Neuronal stem cell (in vitro differentiated cells): ENCODE data around the gene DHRS9.

Experiments
- DNase-seq: peaks from one replicate; pipeline ENCODE4 v3.0.0-alpha.2; 2013; ENCODE audit warnings: low spot score
- H2AFZ ChIP-seq: one replicate; pipeline ENCODE4 v1.6.1; 2013; ENCODE audit warnings: mild to moderate bottlenecking, low read length, inconsistent platforms
- H2AK5ac ChIP-seq: 2 replicates; pipeline ENCODE4 v1.6.1; 2013; ENCODE audit warnings: low read depth, mild to moderate bottlenecking, inconsistent platforms, low read length, moderate library complexity, mixed read lengths
- H2BK120ac ChIP-seq: 2 replicates; pipeline ENCODE4 v1.6.1; 2013; ENCODE audit warnings: low read depth, mild to moderate bottlenecking, inconsistent platforms, low read length, moderate library complexity, mixed read lengths
- H2BK12ac ChIP-seq: one replicate; pipeline ENCODE4 v1.6.1; 2013; ENCODE audit warnings: low read length, inconsistent platforms
- H2BK15ac ChIP-seq: 2 replicates; pipeline ENCODE4 v1.6.1; 2013; ENCODE audit warnings: mild to moderate bottlenecking, low read length, inconsistent platforms, mixed read lengths
- H2BK5ac ChIP-seq: one replicate; pipeline ENCODE4 v1.6.1; 2013; ENCODE audit warnings: inconsistent platforms, mild to moderate bottlenecking, low read length, moderate library complexity
- H3K14ac ChIP-seq: one replicate; pipeline ENCODE4 v1.6.1; 2013; ENCODE audit warnings: low read length, inconsistent platforms
- H3K18ac ChIP-seq: 2 replicates; pipeline ENCODE4 v1.6.1; 2013; ENCODE audit warnings: low read length, inconsistent platforms
- H3K23ac ChIP-seq: 2 replicates; pipeline ENCODE4 v1.6.1; 2013; ENCODE audit warnings: low read depth, mild to moderate bottlenecking, mixed read lengths, low read length, inconsistent platforms; ENCODE audit not compliant: poor library complexity
- H3K27ac ChIP-seq: replicated peaks from 3 replicates; pipeline ENCODE4 v1.5.1; 2013; ENCODE audit warnings: low read length, inconsistent platforms
- H3K27me3 ChIP-seq, 3 experiments: 2 replicates each; pipeline ENCODE4 v1.6.1; 2013; ENCODE audit warnings: low read length in 3 of 3, mild to moderate bottlenecking in 2 of 3, inconsistent platforms in 1 of 3, low read depth in 1 of 3, mixed read lengths in 1 of 3, moderate library complexity in 1 of 3; ENCODE audit not compliant: control insufficient read depth in 3 of 3, insufficient read depth in 3 of 3
- H3K36me3 ChIP-seq, 2 donors: replicated peaks in 1 of 2; 2 replicates each; pipeline ENCODE4 v1.6.1; 2013; ENCODE audit warnings: low read length in 2 of 2; ENCODE audit not compliant: control insufficient read depth in 2 of 2, insufficient read depth in 2 of 2
- H3K4ac ChIP-seq: 2 replicates; pipeline ENCODE4 v1.6.1; 2013; ENCODE audit warnings: inconsistent platforms, mild to moderate bottlenecking, low read length, moderate library complexity
- H3K4me1 ChIP-seq, 2 donors: 1 replicate in 1 of 2; 2 replicates in 1 of 2; pipeline ENCODE4 v1.6.1; 2013; ENCODE audit warnings: low read length in 2 of 2, low read depth in 1 of 2; ENCODE audit not compliant: control insufficient read depth in 2 of 2, insufficient read depth in 1 of 2
- H3K4me2 ChIP-seq: one replicate; pipeline ENCODE4 v1.6.1; 2013; ENCODE audit warnings: mild to moderate bottlenecking, low read length, inconsistent platforms; ENCODE audit not compliant: insufficient read depth, poor library complexity, severe bottlenecking
- H3K4me3 ChIP-seq, 2 donors: 2 replicates each; pipeline ENCODE4 v1.5.1; 2013; ENCODE audit warnings: low read length in 2 of 2, mild to moderate bottlenecking in 2 of 2, inconsistent platforms in 1 of 2, moderate library complexity in 1 of 2
- H3K79me1 ChIP-seq: one replicate; pipeline ENCODE4 v1.6.1; 2013; ENCODE audit warnings: low read depth, mild to moderate bottlenecking, inconsistent platforms, low read length, moderate library complexity
- H3K9ac ChIP-seq: one replicate; pipeline ENCODE4 v1.6.1; 2013; ENCODE audit warnings: mild to moderate bottlenecking, low read depth, low read length, inconsistent platforms; ENCODE audit not compliant: poor library complexity
- H3K9me3 ChIP-seq, 2 donors: replicated peaks in 1 of 2; 2 replicates each; pipeline versions ENCODE3 to v1.6.1; 2013; ENCODE audit warnings: low read length in 2 of 2, mild to moderate bottlenecking in 2 of 2, inconsistent platforms in 1 of 2, low read depth in 1 of 2, mixed read lengths in 1 of 2, moderate library complexity in 1 of 2; ENCODE audit not compliant: control insufficient read depth in 2 of 2, insufficient read depth in 1 of 2
- H4K8ac ChIP-seq: one replicate; pipeline ENCODE4 v1.6.1; 2013; ENCODE audit warnings: low read depth, mild to moderate bottlenecking, inconsistent platforms, low read length, moderate library complexity
- H4K91ac ChIP-seq: one replicate; pipeline ENCODE4 v1.6.1; 2013; ENCODE audit warnings: low read length, low read depth, mild to moderate bottlenecking, inconsistent platforms; ENCODE audit not compliant: poor library complexity
- WGBS, 2 donors: extraction: QIAGEN DNeasy Blood & Tissue Kit; methylation state at CpG; one replicate each; pipeline ENCODE4 v1.1.7; 2013; ENCODE audit warnings: missing lambda C conversion rate in 2 of 2, mixed read lengths in 1 of 2; ENCODE audit not compliant: insufficient read length in 2 of 2, insufficient replicate concordance in 1 of 2; ENCODE audit errors: extremely low coverage in 2 of 2; 5-methylcytosine and 5-hydroxymethylcytosine counted together

DHRS9 gene

GRCh38 chr2:169035887-169036286, 33.5 kb upstream of the DHRS9 start:
- Histone ChIP-seq H3K4me2 (no peak overlapping the region), H4K91ac (no peak overlapping the region), H3K4me1 (no peaks in the 10 kb centered on the region), H3K79me1 (no peaks in the 10 kb centered on the region), H3K23ac (no peak overlapping the region), H2AK5ac (no peak overlapping the region), H2BK15ac (no peak overlapping the region), H3K36me3 (no peaks in the 10 kb centered on the region), H3K4me3 (no peak overlapping the region), H3K27me3 (no peaks in the 10 kb centered on the region), H3K14ac (no peak overlapping the region), H2AFZ (no peak overlapping the region), H2BK12ac (no peak overlapping the region), H3K18ac (no peak overlapping the region), H3K27ac (no peak overlapping the region), H2BK5ac (no peak overlapping the region), H3K9ac (no peak overlapping the region), H2BK120ac (no peak overlapping the region), H3K4ac (no peak overlapping the region), H3K9me3 (peaks cover 0 to 4% of the 10 kb centered on the region in 2 donors), H4K8ac (no peak overlapping the region)
- no peak for DNase-seq
- no CpG with 5 or more reads among the region's 1 CpG for WGBS, 2 donors

- H3K4me2 ChIP-seq = no peak overlapping the region
- no peak overlapping the region for H4K8ac ChIP-seq
- H4K91ac ChIP-seq = no peak overlapping the region
- H3K4me3 ChIP-seq = no peak overlapping the region
- DNase-seq = no peak
- no peaks in the 10 kb centered on the region for H3K27me3 ChIP-seq
- no peak overlapping the region for H3K23ac ChIP-seq
- no CpG with 5 or more reads among the region's 4 CpGs for WGBS, 2 donors
- H3K18ac ChIP-seq = no peak overlapping the region
- no peak overlapping the region for H2BK120ac ChIP-seq
- no peak overlapping the region for H2BK15ac ChIP-seq
- no peak overlapping the region for H2AK5ac ChIP-seq
- no peak overlapping the region for H3K4ac ChIP-seq
- no peak overlapping the region for H3K27ac ChIP-seq
- no peaks in the 10 kb centered on the region for H3K36me3 ChIP-seq
- no peaks in the 10 kb centered on the region for H3K79me1 ChIP-seq
- peaks cover 0 to 4% of the 10 kb centered on the region in 2 donors for H3K9me3 ChIP-seq
- H3K9ac ChIP-seq = no peak overlapping the region
- no peak overlapping the region for H2AFZ ChIP-seq
- H2BK5ac ChIP-seq = no peak overlapping the region
- H3K14ac ChIP-seq = no peak overlapping the region
- H2BK12ac ChIP-seq = no peak overlapping the region
- no peaks in the 10 kb centered on the region for H3K4me1 ChIP-seq
Measured at GRCh38 chr2:169036736-169037440, 32.5 kb upstream of the DHRS9 start.

GRCh38 chr2:169038338-169038757, 31.0 kb upstream of the DHRS9 start:
- Histone ChIP-seq H3K23ac (no peak overlapping the region), H2AK5ac (no peak overlapping the region), H2BK15ac (no peak overlapping the region), H3K4me3 (no peak overlapping the region), H2BK12ac (no peak overlapping the region), H3K4me2 (no peak overlapping the region), H3K18ac (no peak overlapping the region), H3K9me3 (peaks cover 0 to 2% of the 10 kb centered on the region in 2 donors), H3K27me3 (no peaks in the 10 kb centered on the region), H3K9ac (no peak overlapping the region), H3K36me3 (no peaks in the 10 kb centered on the region), H4K91ac (no peak overlapping the region), H3K4me1 (no peaks in the 10 kb centered on the region), H2AFZ (no peak overlapping the region), H4K8ac (no peak overlapping the region), H2BK5ac (no peak overlapping the region), H3K4ac (no peak overlapping the region), H3K27ac (no peak overlapping the region), H2BK120ac (no peak overlapping the region), H3K79me1 (no peaks in the 10 kb centered on the region), H3K14ac (no peak overlapping the region)
- WGBS, 2 donors = no CpG with 5 or more reads among the region's 2 CpGs
- no peak for DNase-seq

DNA sequence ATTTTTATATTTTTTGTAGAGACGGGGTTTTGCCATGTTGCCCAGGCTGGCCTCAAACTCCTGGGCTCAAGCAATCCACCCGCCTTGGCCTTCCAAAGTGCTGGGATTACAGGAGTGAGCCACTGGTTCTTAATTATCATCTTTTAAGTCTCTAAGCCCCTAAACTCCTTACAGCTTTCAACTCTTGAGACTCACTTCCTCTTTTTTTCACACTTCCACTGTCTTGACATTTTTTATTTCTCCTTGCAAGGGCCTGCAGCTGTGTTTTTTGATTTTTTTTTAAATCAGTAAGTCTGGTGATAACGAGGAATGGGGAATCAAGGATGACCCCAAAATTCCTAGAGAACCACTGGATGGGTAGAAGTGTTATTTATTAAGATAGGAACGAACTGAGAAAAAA, 29.7 kb upstream of the DHRS9 start:
- H2AK5ac ChIP-seq = no peak overlapping the region
- no CpG with 5 or more reads among the region's 4 CpGs for WGBS, 2 donors
- H3K9me3 ChIP-seq = peaks cover 0 to 1% of the 10 kb centered on the region in 2 donors
- no peak overlapping the region for H2BK120ac ChIP-seq
- H3K4ac ChIP-seq = no peak overlapping the region
- DNase-seq = no peak
- H2AFZ ChIP-seq = no peak overlapping the region
- no peaks in the 10 kb centered on the region for H3K36me3 ChIP-seq
- H3K9ac ChIP-seq = no peak overlapping the region
- no peak overlapping the region for H2BK5ac ChIP-seq
- H4K8ac ChIP-seq = no peak overlapping the region
- H3K23ac ChIP-seq = no peak overlapping the region
- no peak overlapping the region for H2BK15ac ChIP-seq
- no peak overlapping the region for H4K91ac ChIP-seq
- H2BK12ac ChIP-seq = no peak overlapping the region
- H3K4me1 ChIP-seq = no peaks in the 10 kb centered on the region
- no peaks in the 10 kb centered on the region for H3K79me1 ChIP-seq
- no peak overlapping the region for H3K4me3 ChIP-seq
- no peak overlapping the region for H3K18ac ChIP-seq
- no peaks in the 10 kb centered on the region for H3K27me3 ChIP-seq
- no peak overlapping the region for H3K27ac ChIP-seq
- no peak overlapping the region for H3K14ac ChIP-seq
- H3K4me2 ChIP-seq = no peak overlapping the region
